ENCODE results near the gene GRIK2. TPM values are rescaled to one million over a fixed set of nuclear protein-coding genes. Genes with fewer than 3 reads are reported as not detected.

The GRIK2 gene
- total and polyA plus RNA-seq, 2 donors (not counting 3 experiments of a cell fraction or from before 2014, with no cell fraction given), result not detected

DNA sequence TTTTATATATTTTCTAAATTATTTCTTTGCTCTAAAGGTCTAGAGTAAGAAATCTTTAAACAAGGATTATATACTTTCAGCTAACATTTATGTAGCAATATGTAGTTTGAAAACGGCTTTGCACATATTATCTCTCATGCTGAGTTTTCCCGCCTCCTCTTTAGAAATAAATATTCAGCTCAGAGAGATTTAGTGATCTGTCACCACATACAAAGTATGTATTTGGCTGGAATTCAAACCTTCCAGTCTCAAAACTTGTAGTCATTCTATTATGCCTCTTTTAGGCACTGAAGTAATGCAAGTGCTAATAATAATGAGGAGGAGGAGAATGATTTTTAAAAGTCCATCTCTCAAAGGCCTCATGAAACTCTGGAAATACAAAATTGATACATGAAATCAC lies 525.0 kb downstream of the GRIK2 start:
- POLR2A ChIA-PET, result no interaction called here
- no TSS peak for BruUV-seq (replicated peaks)
- Histone ChIP-seq H2AFZ (ENCODE audit: low read depth, low read length) (no peak overlapping the region), H3K4me3 (replicated peaks in 1 of 3; ENCODE audit: insufficient read depth in 1 of 3, low read depth in 1 of 3, low read length in 3 of 3) (no peak overlapping the region), H3K4me2 (ENCODE audit: insufficient read depth, low read length) (no peak overlapping the region), H4K20me1 (replicated peaks; ENCODE audit: control insufficient read depth, extremely low read depth, insufficient read depth, low read length) (no peaks in the 10 kb centered on the region), H3K9me1 (replicated peaks; ENCODE audit: control insufficient read depth, extremely low read depth, insufficient read depth, low read length) (no peaks in the 10 kb centered on the region), H3K27me3 (ENCODE audit: control insufficient read depth in 2 of 2, insufficient read depth in 2 of 2, low read length in 2 of 2) (no peaks in the 10 kb centered on the region), H3K9me3 (replicated peaks; ENCODE audit: control insufficient read depth, insufficient read depth, low read length) (no peaks in the 10 kb centered on the region), H3K27ac (ENCODE audit: insufficient read depth, low read depth, low read length) (no peak overlapping the region), H3K79me2 (ENCODE audit: control insufficient read depth, insufficient read depth, low read length) (no peaks in the 10 kb centered on the region), H3K4me1 (ENCODE audit: control insufficient read depth, extremely low read depth, insufficient read depth, low read length) (no peaks in the 10 kb centered on the region), H3K9ac (replicated peaks; ENCODE audit: extremely low read depth, insufficient read depth, low read length) (no peak overlapping the region), H3K36me3 (ENCODE audit: control insufficient read depth in 2 of 2, extremely low read depth in 1 of 2, insufficient read depth in 2 of 2, low read length in 2 of 2) (no peaks in the 10 kb centered on the region)
- FAIRE-seq, result no peak
- CTCF ChIA-PET, result interaction anchor here (0.7 kb wide), 1 partner anchor 232 kb away, joined by 3 read pairs; no protein-coding TSS in a partner anchor
- dilution Hi-C loops (cut with MboI; ENCODE audit: extremely low pct_ligation_motif_present, low sequenced_read_pairs), result no loop called here
- DNase-seq (ENCODE audit: low read depth, low spot score), result no peak
- intact Hi-C loops (cut with micrococcal nuclease), result no loop called here
- TF ChIP-seq CTCF (IDR thresholded peaks at IDR 0.05; ENCODE audit: extremely low read depth in 1 of 2, insufficient read depth in 1 of 2, low read depth in 1 of 2, low read length in 2 of 2) (no peak), MYC (IDR thresholded peaks at IDR 0.05; ENCODE audit: low read depth, low read length) (no peak), JUN (IDR thresholded peaks at IDR 0.05; ENCODE audit: borderline replicate concordance, insufficient read depth, insufficient read length, low read depth) (no peak), FOS (IDR thresholded peaks at IDR 0.05; ENCODE audit: borderline replicate concordance, insufficient read depth, low read length) (no peak), POLR2AphosphoS5 (IDR thresholded peaks at IDR 0.05; ENCODE audit: insufficient read depth, low read depth, low read length) (no peak), EZH2 (IDR thresholded peaks at IDR 0.05; ENCODE audit: borderline replicate concordance, low read depth, low read length, severe bottlenecking) (no peak), POLR2A (IDR thresholded peaks at IDR 0.05; ENCODE audit: low read depth, low read length) (no peak), GATA2 (IDR thresholded peaks at IDR 0.05; ENCODE audit: insufficient read depth, insufficient read length, low read depth, low read length) (no peak)
- TF ChIP-seq, protein P1, sequence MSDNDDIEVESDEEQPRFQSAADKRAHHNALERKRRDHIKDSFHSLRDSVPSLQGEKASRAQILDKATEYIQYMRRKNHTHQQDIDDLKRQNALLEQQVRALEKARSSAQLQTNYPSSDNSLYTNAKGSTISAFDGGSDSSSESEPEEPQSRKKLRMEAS (IDR thresholded peaks at IDR 0.05; ENCODE audit: insufficient read depth, insufficient read length), result no peak

All from endothelial cell of umbilical vein (primary cell).